ENCODE results near the gene FAM20A. TPM values are rescaled to one million over a fixed set of nuclear protein-coding genes. Genes with fewer than 3 reads are reported as not detected.

FAM20A gene
- total and polyA plus RNA-seq, 4 donors = 14.9 to 72.0 (median 58.6) TPM

GRCh38 chr17:68501074-68501473 is 100.1 kb downstream of the FAM20A start:
- Histone ChIP-seq H3K9me3 (ENCODE audit: control insufficient read depth in 4 of 4, low read length in 3 of 4) (no peaks in the 10 kb centered on the region), H3K27ac (ENCODE audit: low read depth in 1 of 2, low read length in 2 of 2) (no peak overlapping the region), H3K36me3 (ENCODE audit: control insufficient read depth in 4 of 4, insufficient read depth in 3 of 4, low read depth in 1 of 4, low read length in 3 of 4) (no peaks in the 10 kb centered on the region), H3K27me3 (ENCODE audit: control insufficient read depth in 4 of 4, insufficient read depth in 4 of 4, low read length in 3 of 4) (no peaks in the 10 kb centered on the region), H3K9ac (ENCODE audit: low read depth in 1 of 2, low read length in 2 of 2) (no peak overlapping the region), H3K4me1 (ENCODE audit: control insufficient read depth in 4 of 4, insufficient read depth in 4 of 4, low read length in 3 of 4) (peaks cover 4 to 11% (median 8%) of the 10 kb centered on the region in 4 donors), H3K4me3 (ENCODE audit: low read depth in 1 of 3, low read length in 3 of 3) (no peak overlapping the region)
- no peak for DNase-seq (ENCODE audit: low spot score)
- WGBS = 82% methylated on average over 3 of the region's 3 CpGs
- TF ChIP-seq, protein P1, sequence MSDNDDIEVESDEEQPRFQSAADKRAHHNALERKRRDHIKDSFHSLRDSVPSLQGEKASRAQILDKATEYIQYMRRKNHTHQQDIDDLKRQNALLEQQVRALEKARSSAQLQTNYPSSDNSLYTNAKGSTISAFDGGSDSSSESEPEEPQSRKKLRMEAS (IDR thresholded peaks at IDR 0.05) = no peak
- TF ChIP-seq FOXA2 (IDR thresholded peaks at IDR 0.05) (no peak), JUND (IDR thresholded peaks at IDR 0.05) (no peak)

DNA sequence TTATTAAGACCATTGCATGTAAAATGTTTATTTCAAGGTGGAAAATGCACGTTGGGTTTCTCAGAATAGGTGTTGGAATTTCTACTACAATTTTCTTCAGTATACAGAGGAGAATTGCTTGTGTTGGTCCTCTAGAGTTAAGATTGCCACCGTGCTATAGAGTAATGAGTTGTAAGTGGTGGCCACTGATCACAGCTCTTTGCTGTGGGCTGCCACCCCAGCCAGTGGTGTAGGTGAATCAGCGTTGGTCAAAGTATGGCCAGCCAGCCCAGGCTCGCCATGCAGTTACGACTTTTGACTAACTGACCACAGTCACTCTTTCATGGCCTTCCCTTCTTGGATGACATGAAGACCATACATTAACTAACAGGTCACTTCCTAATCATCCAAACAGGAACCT is 101.6 kb downstream of the FAM20A start:
- no peaks in the 10 kb centered on the region for H3K27me3 ChIP-seq (ENCODE audit: control insufficient read depth in 4 of 4, insufficient read depth in 4 of 4, low read length in 3 of 4)
- 97% methylated on average over 5 of the region's 5 CpGs for WGBS
- no peak overlapping the region for H3K27ac ChIP-seq (ENCODE audit: low read depth in 1 of 2, low read length in 2 of 2)
- H3K9me3 ChIP-seq (ENCODE audit: control insufficient read depth in 4 of 4, low read length in 3 of 4) = no peaks in the 10 kb centered on the region
- no peak overlapping the region for H3K4me3 ChIP-seq (ENCODE audit: low read depth in 1 of 3, low read length in 3 of 3)
- TF ChIP-seq JUND (IDR thresholded peaks at IDR 0.05) (no peak), YY1 (IDR thresholded peaks at IDR 0.05) (no peak), GABPA (IDR thresholded peaks at IDR 0.05 in 1 of 2, conservative IDR thresholded peaks at IDR 0.05 in 1 of 2) (no peak), RXRA (IDR thresholded peaks at IDR 0.05) (no peak), HNF4G (IDR thresholded peaks at IDR 0.05) (no peak), EGR1 (IDR thresholded peaks at IDR 0.05; ENCODE audit: low read depth in 2 of 2) (no peak), RAD21 (IDR thresholded peaks at IDR 0.05) (no peak)
- TF ChIP-seq, protein P2, sequence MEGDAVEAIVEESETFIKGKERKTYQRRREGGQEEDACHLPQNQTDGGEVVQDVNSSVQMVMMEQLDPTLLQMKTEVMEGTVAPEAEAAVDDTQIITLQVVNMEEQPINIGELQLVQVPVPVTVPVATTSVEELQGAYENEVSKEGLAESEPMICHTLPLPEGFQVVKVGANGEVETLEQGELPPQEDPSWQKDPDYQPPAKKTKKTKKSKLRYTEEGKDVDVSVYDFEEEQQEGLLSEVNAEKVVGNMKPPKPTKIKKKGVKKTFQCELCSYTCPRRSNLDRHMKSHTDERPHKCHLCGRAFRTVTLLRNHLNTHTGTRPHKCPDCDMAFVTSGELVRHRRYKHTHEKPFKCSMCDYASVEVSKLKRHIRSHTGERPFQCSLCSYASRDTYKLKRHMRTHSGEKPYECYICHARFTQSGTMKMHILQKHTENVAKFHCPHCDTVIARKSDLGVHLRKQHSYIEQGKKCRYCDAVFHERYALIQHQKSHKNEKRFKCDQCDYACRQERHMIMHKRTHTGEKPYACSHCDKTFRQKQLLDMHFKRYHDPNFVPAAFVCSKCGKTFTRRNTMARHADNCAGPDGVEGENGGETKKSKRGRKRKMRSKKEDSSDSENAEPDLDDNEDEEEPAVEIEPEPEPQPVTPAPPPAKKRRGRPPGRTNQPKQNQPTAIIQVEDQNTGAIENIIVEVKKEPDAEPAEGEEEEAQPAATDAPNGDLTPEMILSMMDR (IDR thresholded peaks at IDR 0.05; ENCODE audit: low read depth, low read length, missing input control) = no peak
- no peak overlapping the region for H3K9ac ChIP-seq (ENCODE audit: low read depth in 1 of 2, low read length in 2 of 2)
- peaks cover 4 to 11% (median 8%) of the 10 kb centered on the region in 4 donors for H3K4me1 ChIP-seq (ENCODE audit: control insufficient read depth in 4 of 4, insufficient read depth in 4 of 4, low read length in 3 of 4)
- no peaks in the 10 kb centered on the region for H3K36me3 ChIP-seq (ENCODE audit: control insufficient read depth in 4 of 4, insufficient read depth in 3 of 4, low read depth in 1 of 4, low read length in 3 of 4)
- DNase-seq (ENCODE audit: low spot score) = no peak

DNA sequence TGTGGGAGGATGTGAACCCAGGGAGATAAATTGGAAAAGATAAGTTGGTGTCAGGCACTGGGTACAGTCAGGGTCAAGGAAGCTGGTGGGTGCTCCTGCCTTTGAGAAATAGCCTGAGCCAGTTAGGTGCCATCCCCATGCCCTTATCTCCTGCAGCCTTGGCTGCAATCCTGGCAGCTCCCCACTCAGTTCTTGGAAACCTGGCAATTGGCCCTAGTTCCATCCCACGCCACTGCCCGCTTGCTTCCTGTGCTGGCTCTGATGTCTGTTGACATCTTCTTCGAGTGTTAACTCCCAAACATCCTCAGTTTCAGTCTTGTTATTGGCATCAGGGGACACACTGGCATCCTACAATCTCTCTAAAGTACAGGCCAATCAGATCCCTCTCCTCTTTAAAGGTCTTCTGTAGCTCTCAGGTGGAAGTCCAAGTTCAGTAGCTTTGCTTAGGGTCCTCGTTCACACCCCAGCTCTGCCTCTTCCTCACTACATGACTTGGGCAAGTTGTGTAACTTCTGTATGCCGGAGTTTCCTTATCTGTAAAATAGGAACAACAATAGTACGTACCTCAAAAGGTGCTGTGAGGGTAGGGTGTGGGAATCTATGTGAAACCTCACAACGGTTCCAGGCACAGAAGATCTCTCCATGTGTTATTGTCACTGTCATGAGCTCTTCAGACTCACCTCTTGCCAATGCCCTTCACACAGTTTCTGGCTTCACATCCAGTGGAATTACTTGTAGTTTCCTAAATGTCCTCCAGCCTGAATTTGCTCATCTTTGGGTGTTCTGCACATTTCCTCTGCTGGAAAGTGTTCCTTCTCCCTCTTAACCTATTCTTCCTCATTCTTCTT is 102.5 kb downstream of the FAM20A start:
- WGBS = 32% methylated on average over 7 of the region's 7 CpGs
- Histone ChIP-seq H3K27ac (ENCODE audit: low read depth in 1 of 2, low read length in 2 of 2) (peak overlapping the region; percentile 60 to 74), H3K36me3 (ENCODE audit: control insufficient read depth in 4 of 4, insufficient read depth in 3 of 4, low read depth in 1 of 4, low read length in 3 of 4) (no peaks in the 10 kb centered on the region), H3K9ac (ENCODE audit: low read depth in 1 of 2, low read length in 2 of 2) (no peak overlapping the region), H3K27me3 (ENCODE audit: control insufficient read depth in 4 of 4, insufficient read depth in 4 of 4, low read length in 3 of 4) (no peaks in the 10 kb centered on the region), H3K4me3 (ENCODE audit: low read depth in 1 of 3, low read length in 3 of 3) (no peak overlapping the region), H3K4me1 (ENCODE audit: control insufficient read depth in 4 of 4, insufficient read depth in 4 of 4, low read length in 3 of 4) (peaks cover 4 to 11% (median 8%) of the 10 kb centered on the region in 4 donors), H3K9me3 (ENCODE audit: control insufficient read depth in 4 of 4, low read length in 3 of 4) (no peaks in the 10 kb centered on the region)
- DNase-seq (ENCODE audit: low spot score) = no peak
- TF ChIP-seq ATF3 (IDR thresholded peaks at IDR 0.05) (no peak), RAD21 (IDR thresholded peaks at IDR 0.05) (peak in 1 of 2 donors; percentile 37), NR2F2 (IDR thresholded peaks at IDR 0.05) (no peak), EGR1 (IDR thresholded peaks at IDR 0.05; ENCODE audit: low read depth in 2 of 2) (peak; percentile 36 to 42), GABPA (IDR thresholded peaks at IDR 0.05 in 1 of 2, conservative IDR thresholded peaks at IDR 0.05 in 1 of 2) (no peak), FOXA1 (IDR thresholded peaks at IDR 0.05) (no peak), YY1 (IDR thresholded peaks at IDR 0.05) (peak; percentile 34), RXRA (IDR thresholded peaks at IDR 0.05) (peak; percentile 32 to 57), SP1 (IDR thresholded peaks at IDR 0.05) (peak; percentile 23), ZBTB33 (IDR thresholded peaks at IDR 0.05) (peak; percentile 36), HNF4A (conservative IDR thresholded peaks at IDR 0.05) (peak; percentile 43 to 53), TAF1 (conservative IDR thresholded peaks at IDR 0.05) (no peak), JUND (IDR thresholded peaks at IDR 0.05) (peak in 1 of 2 donors; percentile 10)
- TF ChIP-seq, protein P1 (IDR thresholded peaks at IDR 0.05) = no peak
- TF ChIP-seq, protein P2 (IDR thresholded peaks at IDR 0.05; ENCODE audit: low read depth, low read length, missing input control) = no peak
